Psoas muscle (tissue), 8 donors: ENCODE data around the gene C19orf53. TPM values are rescaled to one million over a fixed set of nuclear protein-coding genes. Genes with fewer than 3 reads are reported as not detected.
A peak's percentile ranks its signal among the peaks of the same experiment; 100 is the strongest.
"Not testable (repeated sequence)": the region's sequence is repeated elsewhere in the genome, so short reads cannot be mapped to it uniquely, and the experiment has no call there.

Experiments
- ATAC-seq, 4 donors: fragments of 200-7000 bp; cut with Tn5 transposase; one replicate each; pipeline ENCODE4 v1.9.1; 2020; ENCODE audit warnings: moderate library complexity in 3 of 4, mild to moderate bottlenecking in 2 of 4
- DNase-seq, 2 donors: peaks; one replicate each; pipeline ENCODE4 v3.0.0-alpha.2; 2020
- H3K27ac ChIP-seq: fragments of 200-600 bp; one replicate; pipeline ENCODE4 v1.8.0; 2022
- H3K27me3 ChIP-seq, 3 donors: fragments of 200-600 bp in 1 of 3; one replicate each; pipeline versions ENCODE4 v1.6.1 to v1.8.0; 2013 to 2022; ENCODE audit warnings: low read length in 2 of 3, mild to moderate bottlenecking in 2 of 3, moderate library complexity in 1 of 3; ENCODE audit not compliant: insufficient read depth in 3 of 3
- H3K36me3 ChIP-seq, 2 donors: fragments of 200-600 bp in 1 of 2; one replicate each; pipeline versions ENCODE4 v1.6.1 to v1.8.0; 2013 to 2022; ENCODE audit warnings: low read depth in 1 of 2, mild to moderate bottlenecking in 1 of 2, moderate library complexity in 1 of 2; ENCODE audit not compliant: insufficient read depth in 1 of 2
- H3K4me1 ChIP-seq: fragments of 200-600 bp; one replicate; pipeline ENCODE4 v1.8.0; 2022
- H3K4me3 ChIP-seq: fragments of 200-600 bp; one replicate; pipeline ENCODE4 v1.8.0; 2022; ENCODE audit warnings: mild to moderate bottlenecking
- H3K9me3 ChIP-seq: fragments of 200-600 bp; one replicate; pipeline ENCODE4 v1.8.0; 2022
- WGBS, 3 donors: extraction: QIAGEN DNeasy Blood & Tissue Kit; methylation state at CpG; one replicate each; pipeline versions ENCODE4 v1.1.6 to v1.1.7; 2013; 5-methylcytosine and 5-hydroxymethylcytosine counted together
- intact Hi-C, 2 donors: fragments of 100-400 bp; cut with DNase I; formaldehyde crosslinking; loops; one replicate each; pipeline versions ENCODE4 v1.11.0 to v1.14.2; 2022
- polyA plus RNA-seq, 3 donors: library from polyadenylated mRNA; stranded (reverse); fragments of 200-250 nt; gene quantifications; one replicate each; pipeline ENCODE4 v1.2.3, GENCODE V29; 2013
- total RNA-seq, 4 donors: library from RNA; stranded (reverse); fragmentation: NEBNext Ultra II Directional in 2 of 4; extraction: Animal tissue kit (Norgen Biotek cat#: 25700) in 2 of 4; gene quantifications; one replicate each; pipeline versions ENCODE4 v1.2.1 to v1.2.4, GENCODE V29; 2021 to 2023
- TF ChIP-seq, protein P1 (sequence below): fragments of 200-600 bp; IDR thresholded peaks from one replicate; pipeline ENCODE4 v1.8.0; 2022; ENCODE audit warnings: antibody characterized with exemption
- donor health status: healthy with polysubstance abuse.
- donor health status: DM: no; HTN: no; CAD: no; lungs with moderate emphysema.
- donor health status: Bipolar disorder and iron deficiency.
- donor health status: healthy.
- donor health status: DM: yes; HTN: yes; CAD: no.
- donor health status: DM: no; HTN: no; CAD: no.
- donor health status: DM: no; HTN: no; CAD: no.
- donor health status: DM: yes; HTN: yes; CAD: no.

The C19orf53 gene
- total and polyA plus RNA-seq, 7 donors: 88.9 to 196 (median 109) TPM

DNA sequence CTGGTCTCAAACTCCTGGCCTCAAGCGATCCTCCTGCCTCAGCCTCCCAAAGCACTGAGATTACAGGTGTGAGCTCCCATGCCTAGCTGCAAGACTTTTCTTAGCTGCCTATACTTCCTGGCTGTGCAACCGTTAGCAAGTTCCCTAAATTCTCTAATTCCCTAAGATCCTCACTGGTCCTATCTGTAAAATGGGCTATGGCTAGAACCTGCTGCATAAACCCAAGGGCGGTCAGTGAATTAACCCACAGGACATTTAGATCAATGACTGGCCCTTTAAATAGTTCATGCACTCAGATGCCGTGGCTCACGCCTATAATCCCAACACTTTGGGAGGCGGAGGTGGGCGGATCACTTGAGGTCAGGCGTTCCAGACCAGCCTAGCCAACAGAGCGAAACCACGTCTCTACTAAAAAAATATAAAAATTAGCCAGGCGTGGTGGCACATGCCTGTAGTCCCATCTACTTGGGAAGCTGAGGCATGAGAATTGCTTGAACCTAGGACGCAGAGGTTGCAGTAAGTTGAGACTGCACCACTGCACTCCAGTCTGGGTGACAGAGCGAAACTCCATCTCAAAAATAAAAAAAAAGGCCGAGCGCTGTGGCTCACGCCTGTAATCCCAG lies 4.1 kb upstream of the C19orf53 start:
- H3K27ac ChIP-seq: no peak overlapping the region
- no peak for ATAC-seq
- H3K4me1 ChIP-seq: peaks cover 7% of the 10 kb centered on the region
- 84 to 88% (median 86%) methylated on average over 16 of the region's 16 CpGs for WGBS, 3 donors
- DNase-seq: no peak
- no peaks in the 10 kb centered on the region for H3K27me3 ChIP-seq
- no peak overlapping the region for H3K4me3 ChIP-seq
- no peaks in the 10 kb centered on the region for H3K9me3 ChIP-seq
- intact Hi-C loops: loop anchor here (10.0 kb wide), 1 partner anchor 305 kb away; the partner anchor contains the start of gene MISP3 (in 2 of the 2)
- TF ChIP-seq, protein P1, sequence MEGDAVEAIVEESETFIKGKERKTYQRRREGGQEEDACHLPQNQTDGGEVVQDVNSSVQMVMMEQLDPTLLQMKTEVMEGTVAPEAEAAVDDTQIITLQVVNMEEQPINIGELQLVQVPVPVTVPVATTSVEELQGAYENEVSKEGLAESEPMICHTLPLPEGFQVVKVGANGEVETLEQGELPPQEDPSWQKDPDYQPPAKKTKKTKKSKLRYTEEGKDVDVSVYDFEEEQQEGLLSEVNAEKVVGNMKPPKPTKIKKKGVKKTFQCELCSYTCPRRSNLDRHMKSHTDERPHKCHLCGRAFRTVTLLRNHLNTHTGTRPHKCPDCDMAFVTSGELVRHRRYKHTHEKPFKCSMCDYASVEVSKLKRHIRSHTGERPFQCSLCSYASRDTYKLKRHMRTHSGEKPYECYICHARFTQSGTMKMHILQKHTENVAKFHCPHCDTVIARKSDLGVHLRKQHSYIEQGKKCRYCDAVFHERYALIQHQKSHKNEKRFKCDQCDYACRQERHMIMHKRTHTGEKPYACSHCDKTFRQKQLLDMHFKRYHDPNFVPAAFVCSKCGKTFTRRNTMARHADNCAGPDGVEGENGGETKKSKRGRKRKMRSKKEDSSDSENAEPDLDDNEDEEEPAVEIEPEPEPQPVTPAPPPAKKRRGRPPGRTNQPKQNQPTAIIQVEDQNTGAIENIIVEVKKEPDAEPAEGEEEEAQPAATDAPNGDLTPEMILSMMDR: no peak
- peaks cover 2 to 47% of the 10 kb centered on the region in 2 donors for H3K36me3 ChIP-seq

DNA sequence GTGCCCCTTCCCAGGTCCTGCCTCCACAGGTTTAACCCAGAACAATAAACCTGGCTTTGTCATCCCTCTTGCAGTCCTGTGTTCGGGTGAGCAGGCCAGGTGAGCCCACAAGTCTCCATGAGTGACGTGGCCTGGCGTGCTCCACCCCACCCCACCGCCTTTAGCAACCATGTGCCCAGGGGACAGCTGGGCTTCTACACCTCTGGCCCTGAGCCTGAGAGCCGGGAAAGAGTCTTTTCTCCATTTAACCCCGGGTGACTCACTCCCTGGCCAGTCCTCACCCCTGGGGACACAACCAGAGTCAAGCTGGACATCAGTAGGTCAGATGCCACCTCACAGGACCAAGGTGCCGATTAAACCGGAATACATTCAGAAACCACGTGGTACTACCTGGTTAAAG lies 4.1 kb downstream of the C19orf53 start:
- ATAC-seq: peak in 2 of 4 donors; percentile 38 to 50
- DNase-seq: peak in 1 of 2 donors; percentile 66
- Histone ChIP-seq H3K4me1 (peaks cover 14% of the 10 kb centered on the region), H3K4me3 (no peak overlapping the region), H3K36me3 (peaks cover 3 to 35% of the 10 kb centered on the region in 2 donors), H3K27me3 (no peaks in the 10 kb centered on the region), H3K9me3 (no peaks in the 10 kb centered on the region), H3K27ac (no peak overlapping the region)
- intact Hi-C loops: loop anchor here (10.0 kb wide), 1 partner anchor 296 kb away; the partner anchor contains the start of gene MISP3 (in 2 of the 2)
- 57 to 70% (median 67%) methylated on average over 9 of the region's 9 CpGs for WGBS, 3 donors
- TF ChIP-seq, protein P1: no peak

DNA sequence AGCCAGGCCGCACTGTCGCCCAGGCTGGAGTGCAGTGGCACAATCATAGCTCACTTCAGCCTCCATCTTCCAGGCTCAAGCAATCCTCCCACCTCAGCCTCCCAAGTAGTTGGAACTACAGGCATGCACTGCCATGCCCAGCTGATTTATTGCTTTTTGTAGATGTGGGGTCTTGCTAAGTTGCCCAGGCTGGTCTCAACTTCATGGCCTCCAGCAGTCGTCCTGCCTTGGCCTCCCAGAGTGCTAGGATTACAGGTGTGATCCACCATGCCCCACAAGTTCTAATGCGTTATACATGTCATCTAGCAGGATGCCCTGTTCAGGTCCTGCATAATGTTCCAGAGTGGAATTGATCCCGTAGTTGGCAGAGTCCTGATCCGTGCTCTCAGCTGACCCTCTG lies 4.6 kb downstream of the C19orf53 start:
- peaks cover 3 to 35% of the 10 kb centered on the region in 2 donors for H3K36me3 ChIP-seq
- 70 to 85% (median 84%) methylated on average over 6 of the region's 6 CpGs for WGBS, 3 donors
- intact Hi-C loops: loop anchor here (10.0 kb wide), 1 partner anchor 296 kb away; the partner anchor contains the start of gene MISP3 (in 2 of the 2)
- H3K9me3 ChIP-seq: no peaks in the 10 kb centered on the region
- H3K27ac ChIP-seq: no peak overlapping the region
- DNase-seq (no peak), ATAC-seq (no peak)
- no peaks in the 10 kb centered on the region for H3K27me3 ChIP-seq
- H3K4me1 ChIP-seq: peaks cover 12% of the 10 kb centered on the region
- no peak overlapping the region for H3K4me3 ChIP-seq
- TF ChIP-seq, protein P1: no peak

DNA sequence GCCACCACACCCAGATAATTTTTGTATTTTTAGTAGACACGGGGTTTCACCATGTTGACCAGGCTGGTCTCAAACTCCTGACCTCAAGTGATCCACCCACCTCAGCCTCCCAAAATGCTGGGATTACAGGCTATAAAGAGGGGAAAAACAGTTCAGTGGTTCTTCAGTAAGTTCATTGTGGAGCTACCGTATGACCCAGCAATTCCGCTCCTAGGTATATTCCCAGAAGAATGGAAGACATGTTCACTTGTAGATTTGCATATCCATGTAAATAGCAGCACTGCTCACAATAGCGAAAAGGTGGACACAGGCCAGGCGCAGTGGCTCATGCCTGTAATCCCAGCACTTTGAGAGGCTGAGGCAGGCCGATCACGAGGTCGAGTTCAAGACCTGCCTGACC lies 5.5 kb downstream of the C19orf53 start:
- H3K27me3 ChIP-seq, H3K4me3 ChIP-seq, H3K9me3 ChIP-seq, H3K27ac ChIP-seq, DNase-seq, H3K4me1 ChIP-seq, ATAC-seq: not testable (repeated sequence)
- peaks cover 3 to 35% of the 10 kb centered on the region in 2 donors for H3K36me3 ChIP-seq
- WGBS, 3 donors: 95 to 97% (median 95%) methylated on average over 8 of the region's 8 CpGs
- intact Hi-C loops: loop anchor here (10.0 kb wide), 1 partner anchor 295 kb away; the partner anchor contains the start of gene MISP3 (in 2 of the 2)

DNA sequence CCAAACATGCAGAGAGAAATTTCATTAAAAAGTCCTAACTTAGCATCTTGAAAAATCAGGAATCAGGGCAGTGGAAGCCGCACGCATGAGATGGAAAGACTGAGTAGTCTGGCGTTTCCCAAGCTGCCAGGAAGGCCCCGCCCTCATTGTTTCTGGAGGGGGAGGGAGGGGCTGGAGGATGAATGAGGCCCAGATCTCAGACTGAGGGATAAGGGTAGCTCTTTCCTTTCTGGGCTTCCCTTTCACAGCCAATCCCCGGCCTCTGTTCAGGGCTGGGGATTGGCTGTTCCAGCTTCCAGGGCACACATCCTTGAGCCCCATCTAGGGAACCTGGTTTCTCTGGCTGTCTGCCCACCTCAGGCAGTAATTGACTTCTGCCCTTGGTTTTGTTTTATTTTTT lies 7.3 kb downstream of the C19orf53 start:
- Histone ChIP-seq H3K9me3 (no peaks in the 10 kb centered on the region), H3K27me3 (no peaks in the 10 kb centered on the region), H3K4me3 (no peak overlapping the region), H3K27ac (peak overlapping the region; percentile 36), H3K4me1 (peaks cover 5% of the 10 kb centered on the region), H3K36me3 (peaks cover 3 to 30% of the 10 kb centered on the region in 2 donors)
- DNase-seq (peak; percentile 71 to 78), ATAC-seq (peak; percentile 36 to 60 (median 40))
- WGBS, 3 donors: 10 to 11% (median 11%) methylated on average over 5 of the region's 5 CpGs
- TF ChIP-seq, protein P1: no peak
- intact Hi-C loops: no loop called here
